Measurements from ENCODE around the gene MAEA. TPM values are rescaled to one million over a fixed set of nuclear protein-coding genes. Genes with fewer than 3 reads are reported as not detected.
A peak's percentile ranks its signal among the peaks of the same experiment; 100 is the strongest.

MAEA gene
- total RNA-seq, 1 donor from 2014 or later, result 65.8 TPM

- H3K36me3 ChIP-seq, result peaks cover 25% of the 10 kb centered on the region
- intact Hi-C loops (cut with DNase I), result no loop called here
- H3K27me3 ChIP-seq (ENCODE audit: low read depth), result no peaks in the 10 kb centered on the region
- H3K27ac ChIP-seq, result no peak overlapping the region
- TF ChIP-seq, protein P1, sequence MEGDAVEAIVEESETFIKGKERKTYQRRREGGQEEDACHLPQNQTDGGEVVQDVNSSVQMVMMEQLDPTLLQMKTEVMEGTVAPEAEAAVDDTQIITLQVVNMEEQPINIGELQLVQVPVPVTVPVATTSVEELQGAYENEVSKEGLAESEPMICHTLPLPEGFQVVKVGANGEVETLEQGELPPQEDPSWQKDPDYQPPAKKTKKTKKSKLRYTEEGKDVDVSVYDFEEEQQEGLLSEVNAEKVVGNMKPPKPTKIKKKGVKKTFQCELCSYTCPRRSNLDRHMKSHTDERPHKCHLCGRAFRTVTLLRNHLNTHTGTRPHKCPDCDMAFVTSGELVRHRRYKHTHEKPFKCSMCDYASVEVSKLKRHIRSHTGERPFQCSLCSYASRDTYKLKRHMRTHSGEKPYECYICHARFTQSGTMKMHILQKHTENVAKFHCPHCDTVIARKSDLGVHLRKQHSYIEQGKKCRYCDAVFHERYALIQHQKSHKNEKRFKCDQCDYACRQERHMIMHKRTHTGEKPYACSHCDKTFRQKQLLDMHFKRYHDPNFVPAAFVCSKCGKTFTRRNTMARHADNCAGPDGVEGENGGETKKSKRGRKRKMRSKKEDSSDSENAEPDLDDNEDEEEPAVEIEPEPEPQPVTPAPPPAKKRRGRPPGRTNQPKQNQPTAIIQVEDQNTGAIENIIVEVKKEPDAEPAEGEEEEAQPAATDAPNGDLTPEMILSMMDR (IDR thresholded peaks at IDR 0.05), result no peak
- DNase-seq (peak; percentile 53), ATAC-seq (no peak)
- no peak overlapping the region for H3K4me3 ChIP-seq
- H3K9me3 ChIP-seq, result no peaks in the 10 kb centered on the region
- peaks cover 34% of the 10 kb centered on the region for H3K4me1 ChIP-seq
These were observed 55.0 kb downstream of the MAEA start for GRCh38 chr4:1344696-1345095.

GRCh38 chr4:1345903-1346780 is 56.5 kb downstream of the MAEA start:
- TF ChIP-seq, protein P1 (IDR thresholded peaks at IDR 0.05), result peak; percentile 35
- Histone ChIP-seq H3K9me3 (no peaks in the 10 kb centered on the region), H3K27me3 (ENCODE audit: low read depth) (no peaks in the 10 kb centered on the region), H3K36me3 (peaks cover 22% of the 10 kb centered on the region), H3K4me1 (peaks cover 35% of the 10 kb centered on the region), H3K27ac (peak overlapping the region; percentile 100), H3K4me3 (peak overlapping the region; percentile 82)
- DNase-seq, result peak; percentile 72
- intact Hi-C loops (cut with DNase I), result no loop called here
- ATAC-seq, result peak; percentile 56 to 74

DNA sequence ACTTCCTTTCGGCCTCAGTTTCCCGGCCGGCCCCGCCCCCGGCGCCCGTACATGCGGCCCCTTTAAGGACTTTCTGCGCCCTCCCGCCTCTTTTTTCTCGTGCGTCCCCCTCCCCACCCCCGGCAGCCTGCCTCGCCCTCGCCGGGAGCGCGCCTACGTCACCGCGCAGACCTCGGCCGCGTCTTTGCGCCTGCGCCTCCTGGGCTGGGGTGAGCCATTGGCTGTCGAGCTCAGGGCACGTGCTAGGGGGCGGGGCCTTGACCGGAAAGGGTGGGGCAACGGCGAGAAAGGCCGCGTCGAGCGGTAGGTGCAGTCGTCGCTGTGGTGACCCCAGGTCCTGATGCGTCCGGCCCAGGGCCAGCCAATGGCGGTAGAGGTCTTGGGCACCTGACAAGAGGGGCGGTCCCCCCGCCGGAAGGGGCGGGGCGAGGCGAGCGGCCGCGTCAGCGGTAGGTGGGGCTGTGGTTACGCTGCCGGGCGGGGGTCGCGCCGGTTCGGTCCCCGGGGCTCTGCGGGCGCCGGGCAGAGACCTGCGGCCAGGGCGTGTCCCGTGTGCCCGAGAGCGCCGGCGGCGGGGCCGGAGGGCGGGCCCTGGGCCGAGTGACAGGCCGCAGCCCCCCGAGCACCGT is 57.2 kb downstream of the MAEA start, which contains the start of gene UVSSA:
TSS of gene UVSSA (plus strand) at position 428 of the 629 bp plus-strand sequence. CDS start 884 bp downstream, outside the sequence.
- TF ChIP-seq, protein P1 (IDR thresholded peaks at IDR 0.05), result no peak

DNA sequence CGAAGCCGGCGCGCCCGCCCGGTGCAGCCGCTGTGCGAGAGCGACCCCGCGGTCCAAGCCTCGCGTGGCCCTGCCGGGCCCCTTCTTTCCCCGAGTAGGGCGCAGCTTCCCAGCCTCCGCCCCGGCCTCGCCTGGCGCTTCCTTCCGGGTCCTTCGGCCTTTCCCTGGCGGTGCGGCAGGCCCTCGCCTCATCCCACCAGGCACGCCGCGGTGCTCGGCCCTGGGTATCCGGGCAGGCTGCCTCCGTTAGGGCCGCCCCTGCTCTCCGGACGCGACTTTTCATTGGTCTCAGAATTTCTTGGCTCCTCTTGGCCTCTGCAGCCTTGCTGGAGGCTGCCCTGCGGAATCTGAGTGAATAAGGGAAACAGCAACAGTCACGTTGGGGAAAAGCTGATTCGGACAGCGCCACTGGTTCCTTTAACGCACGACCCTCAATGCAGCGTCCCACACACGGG is 57.7 kb downstream of the MAEA start:
- Histone ChIP-seq H3K27me3 (ENCODE audit: low read depth) (no peaks in the 10 kb centered on the region), H3K4me3 (peak overlapping the region; percentile 82), H3K4me1 (peaks cover 45% of the 10 kb centered on the region), H3K36me3 (peaks cover 22% of the 10 kb centered on the region), H3K9me3 (no peaks in the 10 kb centered on the region), H3K27ac (peak overlapping the region; percentile 100)
- peak; percentile 86 for DNase-seq
- ATAC-seq, result peak; percentile 57 to 60
- intact Hi-C loops (cut with DNase I), result no loop called here
- TF ChIP-seq, protein P1 (IDR thresholded peaks at IDR 0.05), result no peak

More for the DNA sequence above, 57.2 kb downstream of the MAEA start, which contains the start of gene UVSSA:
- ATAC-seq (peak; percentile 96 to 97), DNase-seq (peak; percentile 100)
- peak within 1 kb of the TSS; percentile 100 for H3K27ac ChIP-seq
- H3K4me1 ChIP-seq, result peaks cover 41% of the 10 kb centered on the region
- intact Hi-C loops (cut with DNase I), result no loop called here
- H3K4me3 ChIP-seq, result peak within 1 kb of the TSS; percentile 82
- H3K36me3 ChIP-seq, result peaks cover 17% of the 10 kb centered on the region
- H3K27me3 ChIP-seq (ENCODE audit: low read depth), result no peaks in the 10 kb centered on the region
- no peaks in the 10 kb centered on the region for H3K9me3 ChIP-seq

DNA sequence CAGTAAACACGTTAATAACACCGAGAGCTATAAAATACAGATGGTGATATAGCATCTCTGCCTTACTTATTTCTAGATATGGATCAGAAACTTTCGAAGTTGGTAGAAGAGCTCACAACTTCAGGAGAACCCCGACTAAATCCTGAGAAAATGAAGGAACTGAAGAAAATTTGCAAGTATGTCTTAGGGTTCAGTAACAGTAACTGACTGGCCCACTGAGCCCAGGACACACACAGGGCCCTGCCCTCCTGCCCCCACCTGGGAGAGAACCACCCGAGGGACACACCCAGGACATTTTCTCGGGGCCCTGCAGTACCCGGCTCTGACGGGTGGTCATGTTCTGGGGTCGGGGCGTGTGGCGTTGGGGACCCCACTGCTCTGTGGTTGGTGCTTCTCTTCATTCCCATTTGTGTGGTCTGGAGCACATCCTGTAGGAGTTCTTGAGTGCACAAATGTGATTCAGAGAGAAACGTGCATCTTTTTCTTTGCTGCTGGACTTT is 58.4 kb downstream of the MAEA start:
- TF ChIP-seq, protein P1 (IDR thresholded peaks at IDR 0.05), result no peak
- no peaks in the 10 kb centered on the region for H3K9me3 ChIP-seq
- peaks cover 45% of the 10 kb centered on the region for H3K4me1 ChIP-seq
- DNase-seq (peak; percentile 48), ATAC-seq (no peak)
- H3K4me3 ChIP-seq, result peak overlapping the region; percentile 82
- no peaks in the 10 kb centered on the region for H3K27me3 ChIP-seq (ENCODE audit: low read depth)
- intact Hi-C loops (cut with DNase I), result no loop called here
- H3K36me3 ChIP-seq, result peaks cover 28% of the 10 kb centered on the region
- peak overlapping the region; percentile 100 for H3K27ac ChIP-seq
